Measurements from ENCODE around the gene AHCYL1.

DNA sequence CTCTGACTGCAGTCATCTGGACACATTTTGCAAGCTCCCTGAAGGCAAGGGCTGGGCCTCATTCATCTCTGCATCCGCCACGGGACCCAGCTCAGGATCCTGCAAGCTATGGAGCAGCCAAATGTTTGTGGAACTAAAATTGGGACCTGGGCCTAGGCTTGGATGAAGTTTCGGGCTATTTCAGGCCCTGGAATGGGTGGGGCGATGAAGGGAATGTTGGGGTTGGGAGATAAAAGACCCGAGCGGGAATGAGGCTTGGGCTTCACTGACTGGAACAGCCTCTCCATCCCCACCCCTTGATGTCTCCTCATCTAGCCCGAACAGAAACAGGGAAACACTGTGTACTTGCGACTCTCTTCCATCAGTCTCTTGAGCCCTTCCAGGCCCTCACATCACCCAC lies 7.3 kb upstream of the AHCYL1 start:
- no peak for TF ChIP-seq CTCF (IDR thresholded peaks at IDR 0.05)
- TF ChIP-seq POLR2A (IDR thresholded peaks at IDR 0.05), result no peak
